BLaER1 (cell line): Measurements from ENCODE around the gene LSM14B.
A peak's percentile ranks its signal among the peaks of the same experiment; 100 is the strongest.
"Not testable (repeated sequence)": the region's sequence is repeated elsewhere in the genome, so short reads cannot be mapped to it uniquely, and the experiment has no call there.

Experiments
- H3K27ac ChIP-seq: shearing (Covaris generic); formaldehyde crosslinking; 2 replicates; pipeline ENCODE4 v1.8.1; 2022
- H3K27me3 ChIP-seq: shearing (Covaris generic); formaldehyde crosslinking; 2 replicates; pipeline ENCODE4 v1.8.1; 2022
- H3K36me3 ChIP-seq: shearing (Covaris generic); formaldehyde crosslinking; 2 replicates; pipeline ENCODE4 v1.8.1; 2022
- H3K4me1 ChIP-seq: shearing (Covaris generic); formaldehyde crosslinking; 2 replicates; pipeline ENCODE4 v1.8.1; 2022
- H3K4me2 ChIP-seq: shearing (Covaris generic); formaldehyde crosslinking; 2 replicates; pipeline ENCODE4 v1.8.1; 2022
- H3K4me3 ChIP-seq: shearing (Covaris generic); formaldehyde crosslinking; 2 replicates; pipeline ENCODE4 v1.8.1; 2022
- H3K9ac ChIP-seq: shearing (Covaris generic); formaldehyde crosslinking; 2 replicates; pipeline ENCODE4 v1.8.1; 2022
- H3K9me3 ChIP-seq: shearing (Covaris generic); formaldehyde crosslinking; 2 replicates; pipeline ENCODE4 v1.8.1; 2022
- H4K20me1 ChIP-seq: shearing (Covaris generic); formaldehyde crosslinking; 2 replicates; pipeline ENCODE4 v1.8.1; 2022
- Cebpa-rat ChIP-seq: shearing (Covaris generic); IDR thresholded peaks from 2 replicates; pipeline ENCODE4 v1.8.1; 2022

Gene LSM14B

GRCh38 chr20:62111148-62111547 is 11.1 kb upstream of the LSM14B start:
- no peak overlapping the region for H3K4me2 ChIP-seq
- no peaks in the 10 kb centered on the region for H3K27me3 ChIP-seq
- no peak overlapping the region for H3K27ac ChIP-seq
- no peaks in the 10 kb centered on the region for H3K4me1 ChIP-seq
- no peak overlapping the region for H3K9ac ChIP-seq
- no peak overlapping the region for H3K4me3 ChIP-seq
- no peak for TF ChIP-seq Cebpa-rat
- no peaks in the 10 kb centered on the region for H3K36me3 ChIP-seq
- H4K20me1 ChIP-seq: no peaks in the 10 kb centered on the region
- peaks cover 97% of the 10 kb centered on the region for H3K9me3 ChIP-seq

DNA sequence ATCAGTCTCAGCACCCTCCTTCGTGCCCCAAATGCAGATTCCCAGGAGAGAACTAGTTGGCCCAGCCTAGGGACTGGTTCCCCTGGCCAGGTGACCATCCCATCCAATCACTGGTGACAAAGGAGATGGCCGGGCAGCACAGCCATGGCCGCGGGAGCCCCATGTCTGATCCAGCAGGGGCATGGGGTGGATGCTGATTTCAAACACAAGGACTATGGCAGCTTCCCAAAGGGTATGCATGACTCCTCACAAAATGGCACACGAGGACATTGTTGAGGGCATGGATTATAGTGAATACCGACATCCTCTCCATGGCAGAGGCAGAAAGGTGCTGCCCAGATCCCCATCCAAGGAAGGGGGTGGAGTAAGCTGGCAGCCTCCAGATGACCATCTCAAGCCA is 9.9 kb upstream of the LSM14B start:
- H3K36me3 ChIP-seq: no peaks in the 10 kb centered on the region
- H3K4me1 ChIP-seq: peaks cover 6% of the 10 kb centered on the region
- 0 out of 2 replicates have a peak overlapping the region, but pooled peaks have one; percentile 14 for H3K4me3 ChIP-seq
- H3K9ac ChIP-seq: no peak overlapping the region
- peaks cover 86% of the 10 kb centered on the region for H3K9me3 ChIP-seq
- no peak overlapping the region for H3K4me2 ChIP-seq
- H3K27ac ChIP-seq: no peak overlapping the region
- no peaks in the 10 kb centered on the region for H4K20me1 ChIP-seq
- H3K27me3 ChIP-seq: no peaks in the 10 kb centered on the region
- no peak for TF ChIP-seq Cebpa-rat

DNA sequence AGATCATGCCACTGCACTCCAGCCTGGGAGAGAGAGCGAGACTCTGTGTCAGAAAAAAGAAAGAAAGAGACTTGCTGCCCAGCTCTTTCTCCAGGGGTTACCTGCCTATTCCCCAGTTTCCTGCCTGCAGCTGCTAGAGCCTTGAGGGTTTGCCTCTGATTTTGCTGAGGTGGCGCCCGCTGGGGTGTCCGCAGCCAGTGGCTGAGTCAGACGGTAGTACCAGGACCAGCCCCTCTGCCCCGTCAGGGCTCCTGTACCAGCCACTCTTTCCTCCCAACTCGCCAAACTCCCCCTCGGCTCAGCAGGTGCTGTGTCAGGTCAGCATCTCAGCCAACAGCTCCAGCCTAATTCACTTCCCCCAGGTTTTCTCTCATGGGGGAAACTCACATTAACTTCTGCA is 7.4 kb upstream of the LSM14B start:
- Histone ChIP-seq H3K27ac (no peak overlapping the region), H3K4me3 (no peak overlapping the region), H3K9ac (no peak overlapping the region), H3K36me3 (no peaks in the 10 kb centered on the region), H3K9me3 (peaks cover 61% of the 10 kb centered on the region), H3K4me1 (peaks cover 32% of the 10 kb centered on the region), H4K20me1 (no peaks in the 10 kb centered on the region), H3K27me3 (no peaks in the 10 kb centered on the region), H3K4me2 (no peak overlapping the region)
- no peak for TF ChIP-seq Cebpa-rat

GRCh38 chr20:62115800-62116407 is 6.4 kb upstream of the LSM14B start:
- H3K27ac ChIP-seq, H3K9ac ChIP-seq, H3K4me2 ChIP-seq, H3K4me3 ChIP-seq, H3K27me3 ChIP-seq, H3K36me3 ChIP-seq, H4K20me1 ChIP-seq: not testable (repeated sequence)
- Histone ChIP-seq H3K4me1 (peaks cover 42% of the 10 kb centered on the region), H3K9me3 (peaks cover 52% of the 10 kb centered on the region)

DNA sequence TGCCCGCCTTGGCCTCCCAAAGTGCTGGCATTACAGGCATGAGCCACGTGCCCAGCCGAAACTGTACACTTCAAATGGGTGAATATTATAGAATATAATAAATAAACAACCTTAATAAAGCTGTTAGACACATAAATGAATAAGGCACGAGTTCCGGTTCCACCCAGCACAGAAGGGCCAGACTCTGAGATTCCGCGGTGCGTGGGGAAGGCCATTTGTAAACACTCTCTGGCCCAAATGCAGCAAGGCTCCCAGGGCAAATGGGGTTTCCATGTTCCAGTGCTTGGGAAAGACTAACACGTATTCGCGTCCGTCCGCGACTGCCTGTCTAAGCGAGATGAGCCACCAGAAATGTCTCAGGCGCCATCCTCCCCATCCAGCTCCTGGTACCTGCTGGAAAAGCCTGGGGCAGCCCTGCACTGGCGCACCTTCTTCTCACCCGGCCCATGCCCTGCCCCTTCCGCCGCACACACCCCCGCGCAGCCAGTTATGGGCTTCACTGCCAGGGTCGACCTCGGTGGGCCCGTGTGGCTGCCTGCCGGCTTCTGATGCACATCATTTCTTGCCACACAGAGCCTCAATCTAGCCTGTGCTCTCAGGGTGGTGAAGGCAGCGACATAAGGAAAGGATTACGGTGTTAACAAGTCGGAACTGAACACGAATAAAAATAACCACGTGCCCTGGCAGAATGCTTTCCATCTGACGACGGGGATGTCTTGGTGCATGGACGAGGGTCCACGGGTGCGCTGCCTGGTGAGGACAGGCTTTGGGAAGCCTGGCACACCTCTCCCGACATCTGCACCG is 5.5 kb upstream of the LSM14B start:
- Histone ChIP-seq H3K9me3 (peaks cover 44% of the 10 kb centered on the region), H3K27ac (no peak overlapping the region), H3K4me1 (peaks cover 47% of the 10 kb centered on the region), H3K36me3 (no peaks in the 10 kb centered on the region), H3K4me2 (peak overlapping the region; percentile 61), H3K27me3 (no peaks in the 10 kb centered on the region), H3K4me3 (no peak overlapping the region), H4K20me1 (no peaks in the 10 kb centered on the region), H3K9ac (no peak overlapping the region)
- TF ChIP-seq Cebpa-rat: no peak

DNA sequence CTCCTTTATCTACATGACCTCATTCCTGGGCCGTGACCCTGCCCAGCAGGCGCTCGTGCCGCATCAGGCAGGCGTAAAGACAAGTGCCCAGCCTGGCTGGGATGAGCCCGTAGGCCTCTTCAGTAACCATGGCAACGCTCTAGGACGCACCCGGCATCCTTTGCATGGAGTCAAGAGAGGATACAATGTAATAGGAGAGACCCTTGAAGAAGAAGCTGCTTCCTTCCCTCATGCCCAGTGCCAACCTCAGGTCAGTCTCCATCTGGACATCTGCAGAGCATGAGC is 5.0 kb upstream of the LSM14B start:
- Histone ChIP-seq H3K4me1 (peaks cover 47% of the 10 kb centered on the region), H3K36me3 (no peaks in the 10 kb centered on the region), H3K9me3 (peaks cover 38% of the 10 kb centered on the region), H3K27me3 (no peaks in the 10 kb centered on the region), H4K20me1 (no peaks in the 10 kb centered on the region), H3K4me3 (no peak overlapping the region), H3K27ac (peak overlapping the region; percentile 59), H3K9ac (no peak overlapping the region), H3K4me2 (peak overlapping the region; percentile 61)
- no peak for TF ChIP-seq Cebpa-rat

DNA sequence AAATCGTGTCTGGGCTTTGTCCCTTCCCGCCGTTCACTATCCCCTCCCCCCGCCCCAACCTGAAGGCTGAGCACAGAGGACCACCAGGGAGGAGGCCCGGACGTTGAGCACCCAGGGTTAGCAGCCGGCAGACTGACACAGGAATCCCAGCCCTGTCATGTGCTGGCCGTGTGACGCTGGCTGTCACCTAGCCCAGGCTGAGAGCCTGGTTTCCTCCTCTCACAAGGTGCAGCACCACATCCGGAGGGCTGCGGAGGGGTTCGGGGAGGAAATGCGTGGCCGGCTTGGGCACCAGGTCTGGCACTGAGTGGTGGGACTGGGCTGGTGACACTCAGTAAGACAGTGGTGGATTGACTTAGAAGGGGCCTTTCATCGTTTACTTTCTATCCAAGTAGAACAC is 4.6 kb upstream of the LSM14B start:
- H3K27ac ChIP-seq: peak overlapping the region; percentile 59
- no peaks in the 10 kb centered on the region for H3K36me3 ChIP-seq
- peak overlapping the region; percentile 61 for H3K4me2 ChIP-seq
- peaks cover 35% of the 10 kb centered on the region for H3K9me3 ChIP-seq
- H3K27me3 ChIP-seq: no peaks in the 10 kb centered on the region
- H4K20me1 ChIP-seq: no peaks in the 10 kb centered on the region
- TF ChIP-seq Cebpa-rat: no peak
- no peak overlapping the region for H3K4me3 ChIP-seq
- peak overlapping the region; percentile 47; the same call in 1 of the 2 replicates for H3K9ac ChIP-seq
- peaks cover 47% of the 10 kb centered on the region for H3K4me1 ChIP-seq

GRCh38 chr20:62118113-62119043 is 3.9 kb upstream of the LSM14B start:
- peak overlapping the region; percentile 61 for H3K4me2 ChIP-seq
- peaks cover 6% of the 10 kb centered on the region for H4K20me1 ChIP-seq
- H3K9ac ChIP-seq: peak overlapping the region; percentile 47; the same call in 1 of the 2 replicates
- peak overlapping the region; percentile 59 for H3K27ac ChIP-seq
- peaks cover 27% of the 10 kb centered on the region for H3K9me3 ChIP-seq
- H3K4me3 ChIP-seq: no peak overlapping the region
- TF ChIP-seq Cebpa-rat: no peak
- H3K36me3 ChIP-seq: no peaks in the 10 kb centered on the region
- H3K4me1 ChIP-seq: peaks cover 48% of the 10 kb centered on the region
- no peaks in the 10 kb centered on the region for H3K27me3 ChIP-seq

DNA sequence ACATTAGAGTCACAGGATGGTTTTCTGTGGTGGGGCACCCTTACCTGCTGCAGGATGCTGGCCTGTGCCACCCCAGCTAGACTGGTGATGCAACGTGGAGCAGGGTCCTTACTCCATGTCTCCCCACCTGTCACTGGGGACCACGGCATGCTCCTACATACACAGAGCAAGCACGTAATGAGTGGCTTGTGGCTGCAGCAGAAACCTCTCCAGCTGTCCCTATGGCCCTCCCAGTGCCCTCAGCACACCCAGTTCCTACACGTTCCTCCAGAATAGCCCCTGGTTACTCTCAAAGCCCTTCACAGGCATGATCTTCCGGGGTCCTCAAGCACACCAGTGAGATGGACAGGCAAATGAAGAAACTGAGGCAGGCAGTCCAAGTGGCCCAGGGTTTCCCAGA is 3.2 kb upstream of the LSM14B start:
- peaks cover 56% of the 10 kb centered on the region for H3K4me1 ChIP-seq
- peaks cover 20% of the 10 kb centered on the region for H3K9me3 ChIP-seq
- no peak overlapping the region for H3K4me3 ChIP-seq
- H3K9ac ChIP-seq: no peak overlapping the region
- H3K27me3 ChIP-seq: no peaks in the 10 kb centered on the region
- H4K20me1 ChIP-seq: peaks cover 13% of the 10 kb centered on the region
- H3K27ac ChIP-seq: peak overlapping the region; percentile 97; the same call in 1 of the 2 replicates
- TF ChIP-seq Cebpa-rat: no peak
- peak overlapping the region; percentile 61; the same call in 1 of the 2 replicates for H3K4me2 ChIP-seq
- H3K36me3 ChIP-seq: no peaks in the 10 kb centered on the region; the same call in 1 of the 2 replicates
